HCT116 (cell line): ENCODE measurements around the gene UTS2B. TPM values are rescaled to one million over a fixed set of nuclear protein-coding genes. Genes with fewer than 3 reads are reported as not detected.

Experiments used
- ATAC-seq: fragments of 200-7000 bp; cut with Tn5 transposase; 2 replicates; pipeline ENCODE4 v1.9.1; 2020; ENCODE audit warnings: mild to moderate bottlenecking, moderate library complexity
- BruUV-seq: library from RNA; stranded (reverse); fragments of 400-500 nt; replicated peaks from 2 replicates; lab custom pipeline; 2021; lab: Mats Ljungman, UMichigan
- CTCF ChIA-PET: fragments of 300-600 bp; sonication (Branson Sonifier 250); formaldehyde crosslinking; loops from one replicate; lab custom pipeline; 2021; ENCODE audit warnings: antibody characterized with exemption; lab: Charles Lee
- POLR2A ChIA-PET: fragments of 300-600, 350-600 bp; sonication (Branson Sonifier 250); formaldehyde crosslinking; loops from one replicate; lab custom pipeline; 2021; ENCODE audit warnings: antibody characterized with exemption; lab: Charles Lee
- RAD21 ChIA-PET, 2 experiments: fragments of 300-600 bp; sonication (Branson Sonifier 250); formaldehyde crosslinking; loops; one replicate each; lab custom pipeline; 2023; ENCODE audit warnings: low total read pairs in 2 of 2; ENCODE audit not compliant: uncharacterized antibody in 2 of 2, unreplicated experiment in 2 of 2, low non-redundant PET in 1 of 2; lab: Charles Lee
- DNase-seq: peaks from one replicate; pipeline ENCODE4 v3.0.0-alpha.2; 2010; ENCODE audit warnings: low read depth, low spot score
- H2AFZ ChIP-seq: fragments of 200-600 bp; shearing (Covaris generic), sonication (generic); 2 replicates; pipeline ENCODE4 v1.6.1; 2017; ENCODE audit warnings: low read depth, mixed run types, mixed read lengths, antibody characterized with exemption, low read length; ENCODE audit not compliant: poor library complexity, severe bottlenecking
- H3K27ac ChIP-seq: 2 replicates; pipeline ENCODE4 v1.5.1; 2012; ENCODE audit warnings: low read depth, low read length
- H3K27me3 ChIP-seq: fragments of 200-600 bp; sonication (generic); 2 replicates; pipeline ENCODE4 v1.6.1; 2016; ENCODE audit warnings: mixed run types, low read length, mixed read lengths; ENCODE audit not compliant: insufficient read depth
- H3K36me3 ChIP-seq, 2 experiments: fragments of 200-500 bp in 1 of 2; fragments of 200-600 bp in 1 of 2; sonication (Bioruptor generic) in 1 of 2; sonication (generic) in 1 of 2; 2 replicates each; pipeline versions ENCODE4 v1.5.1 to v1.6.1; 2014 to 2016; ENCODE audit warnings: low read length in 2 of 2, inconsistent platforms in 1 of 2, mixed read lengths in 1 of 2, mixed run types in 1 of 2; ENCODE audit not compliant: insufficient read depth in 2 of 2, control insufficient read depth in 1 of 2
- H3K4me1 ChIP-seq, 2 experiments: fragments of 200-600 bp in 1 of 2; sonication (generic) in 1 of 2; 2 replicates each; pipeline versions ENCODE4 v1.5.1 to v1.6.1; 2012 to 2017; ENCODE audit warnings: low read length in 2 of 2, inconsistent platforms in 1 of 2, mild to moderate bottlenecking in 1 of 2, mixed read lengths in 1 of 2, mixed run types in 1 of 2, moderate library complexity in 1 of 2; ENCODE audit not compliant: insufficient read depth in 2 of 2, control insufficient read depth in 1 of 2
- H3K4me2 ChIP-seq: fragments of 200-600 bp; sonication (generic); 2 replicates; pipeline ENCODE4 v1.6.1; 2017; ENCODE audit warnings: mixed run types, low read length, mixed read lengths
- H3K4me3 ChIP-seq, 2 experiments: fragments of 200-600 bp in 1 of 2; sonication (generic) in 1 of 2; replicated peaks in 1 of 2; 2 replicates each; pipeline ENCODE4 v1.5.1; 2011 to 2016; ENCODE audit warnings: low read length in 2 of 2, control low read depth in 1 of 2, low read depth in 1 of 2, mild to moderate bottlenecking in 1 of 2, mixed read lengths in 1 of 2, mixed run types in 1 of 2
- H3K79me2 ChIP-seq: fragments of 200-600 bp; sonication (generic); 2 replicates; pipeline ENCODE4 v1.6.1; 2017; ENCODE audit warnings: mild to moderate bottlenecking, mixed run types, low read length, moderate library complexity, mixed read lengths; ENCODE audit not compliant: insufficient read depth
- H3K9ac ChIP-seq: fragments of 200-600 bp; sonication (generic); 2 replicates; pipeline ENCODE4 v1.6.1; 2016; ENCODE audit warnings: low read length, mixed read lengths
- H3K9me2 ChIP-seq: fragments of 200-600 bp; sonication (generic), shearing (Covaris generic); 2 replicates; pipeline ENCODE4 v1.6.1; 2017; ENCODE audit warnings: mixed run types, mild to moderate bottlenecking, moderate library complexity; ENCODE audit not compliant: insufficient read depth
- H3K9me3 ChIP-seq, 2 experiments: fragments of 200-500 bp in 1 of 2; fragments of 200-600 bp in 1 of 2; sonication (Bioruptor generic) in 1 of 2; sonication (generic) in 1 of 2; 2 replicates each; pipeline ENCODE4 v1.6.1; 2014 to 2017; ENCODE audit warnings: low read length in 2 of 2, mixed read lengths in 2 of 2, inconsistent platforms in 1 of 2, low read depth in 1 of 2, mild to moderate bottlenecking in 1 of 2, mixed run types in 1 of 2, moderate library complexity in 1 of 2; ENCODE audit not compliant: control insufficient read depth in 1 of 2, insufficient read depth in 1 of 2
- H4K20me1 ChIP-seq: fragments of 200-600 bp; sonication (generic), shearing (Covaris generic); 2 replicates; pipeline ENCODE4 v1.6.1; 2017; ENCODE audit warnings: mixed run types, mild to moderate bottlenecking, moderate library complexity; ENCODE audit not compliant: insufficient read depth
- CBX3 ChIP-seq: IDR thresholded peaks from 2 replicates; pipeline ENCODE4 v1.6.1; 2012; ENCODE audit warnings: low read depth
- CEBPB ChIP-seq: IDR thresholded peaks from 2 replicates; pipeline ENCODE4 v1.6.1; 2012; ENCODE audit warnings: low read depth
- EGR1 ChIP-seq: IDR thresholded peaks from 2 replicates; pipeline ENCODE4 v1.6.1; 2012; ENCODE audit warnings: low read depth
- ELF1 ChIP-seq: IDR thresholded peaks from 2 replicates; pipeline ENCODE4 v1.6.1; 2012; ENCODE audit warnings: low read depth, borderline replicate concordance
- EZH2 ChIP-seq: fragments of 200-600 bp; sonication (generic); IDR thresholded peaks from 2 replicates; pipeline ENCODE4 v1.6.1; 2017; ENCODE audit warnings: antibody characterized with exemption, mixed run types
- EZH2phosphoT487 ChIP-seq: fragments of 200-600 bp; IDR thresholded peaks from 2 replicates; pipeline ENCODE4 v1.6.1; 2018; ENCODE audit warnings: antibody characterized with exemption, borderline replicate concordance
- JUND ChIP-seq: IDR thresholded peaks from 2 replicates; pipeline ENCODE4 v1.6.1; 2012
- POLR2A ChIP-seq: IDR thresholded peaks from 2 replicates; pipeline ENCODE4 v1.7.0; 2011; ENCODE audit warnings: borderline replicate concordance; ENCODE audit not compliant: insufficient read depth, insufficient read length; ENCODE audit errors: extremely low read depth
- POLR2AphosphoS5 ChIP-seq: IDR thresholded peaks from 2 replicates; pipeline ENCODE4 v1.6.1; 2011; ENCODE audit warnings: mild to moderate bottlenecking, low read depth, low read length, moderate library complexity
- SIN3A ChIP-seq: IDR thresholded peaks from 2 replicates; pipeline ENCODE4 v1.6.1; 2012; ENCODE audit warnings: low read depth
- SP1 ChIP-seq: IDR thresholded peaks from 2 replicates; pipeline ENCODE4 v1.6.1; 2012; ENCODE audit warnings: low read depth
- SRF ChIP-seq: IDR thresholded peaks from 2 replicates; pipeline ENCODE4 v1.6.1; 2012; ENCODE audit warnings: low read depth
- TCF7L2 ChIP-seq: IDR thresholded peaks from 2 replicates; pipeline ENCODE4 v1.7.0; 2011; ENCODE audit warnings: borderline replicate concordance, inconsistent platforms; ENCODE audit not compliant: insufficient read depth, insufficient read length; ENCODE audit errors: extremely low read depth
- intact Hi-C: fragments of 100-400 bp; cut with micrococcal nuclease; formaldehyde crosslinking; loops from 2 replicates; pipeline ENCODE4 v1.10.0; 2022
- total RNA-seq: library from RNA; stranded (reverse); gene quantifications from one replicate; pipeline ENCODE4 v1.2.1, GENCODE V29; 2021; ENCODE audit not compliant: unreplicated experiment
- TF ChIP-seq, protein P1 (sequence below): IDR thresholded peaks from 2 replicates; pipeline ENCODE4 v1.6.1; 2012
- TF ChIP-seq, protein P2 (sequence below): IDR thresholded peaks from 2 replicates; pipeline ENCODE4 v1.6.1; 2012
- TF ChIP-seq, protein P3 (sequence below), 3 experiments: fragments of 200-600 bp in 1 of 3; sonication (generic) in 1 of 3; IDR thresholded peaks in 2 of 3; conservative IDR thresholded peaks in 1 of 3; 2 replicates each; pipeline ENCODE4 v1.5.1; 2012 to 2017; ENCODE audit warnings: low read depth in 2 of 3, low read length in 2 of 3, antibody characterized with exemption in 1 of 3, borderline replicate concordance in 1 of 3, control low read depth in 1 of 3, mild to moderate bottlenecking in 1 of 3, mixed read lengths in 1 of 3, mixed run types in 1 of 3, moderate library complexity in 1 of 3; ENCODE audit not compliant: insufficient read depth in 1 of 3

UTS2B gene
- total RNA-seq, 1 experiment from 2014 or later, result 0.59 TPM

DNA sequence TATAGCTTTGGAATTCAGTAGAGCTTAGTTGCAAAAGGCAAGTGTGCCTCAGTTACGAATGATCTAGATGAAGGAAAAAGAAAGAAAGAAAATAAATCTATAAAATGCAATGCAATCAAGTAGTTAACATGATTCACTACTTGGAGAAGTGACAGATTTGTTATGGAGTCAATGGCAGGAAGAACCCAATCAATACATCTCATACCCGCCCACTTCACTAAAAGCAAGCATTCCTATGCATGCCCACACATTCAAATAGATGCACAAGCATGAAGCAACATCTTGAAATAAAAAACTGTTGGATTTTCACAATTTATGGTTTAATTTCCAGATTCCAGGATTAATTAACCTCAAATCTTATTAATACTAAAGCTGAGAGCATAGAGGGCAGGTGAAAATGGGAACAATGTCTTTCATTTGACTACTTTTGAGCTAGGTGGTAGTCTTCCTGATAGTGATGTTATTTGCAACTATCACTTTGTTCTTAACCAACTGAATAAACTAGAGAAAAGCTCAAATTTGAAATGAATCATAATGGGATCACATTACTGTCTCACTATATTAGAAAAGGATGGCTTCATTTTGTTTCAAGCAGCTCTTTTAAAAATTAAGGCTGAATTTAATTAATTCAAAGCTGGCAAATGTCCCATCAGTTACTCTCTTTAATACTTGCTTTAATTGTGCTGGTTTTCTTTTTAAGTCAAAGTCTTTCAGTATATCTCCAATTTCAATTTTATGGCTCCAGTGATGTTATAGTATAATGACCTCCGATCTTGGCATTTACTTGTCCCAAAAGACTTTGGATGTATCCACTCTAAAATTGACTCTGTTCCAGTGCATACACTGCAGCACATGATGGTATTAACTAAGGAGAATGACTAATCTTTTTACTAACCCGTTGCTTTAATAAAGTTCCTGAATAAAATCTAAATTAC lies 47.8 kb downstream of the UTS2B start:
- H3K4me3 ChIP-seq, result no peak overlapping the region
- H4K20me1 ChIP-seq, result no peaks in the 10 kb centered on the region
- H3K9ac ChIP-seq, result no peak overlapping the region
- ChIA-PET CTCF (no interaction called here), RAD21 (no interaction called here), POLR2A (no interaction called here)
- BruUV-seq, result no TSS peak
- peaks cover 0 to 3% of the 10 kb centered on the region in 2 experiments; a peak in 1 of 4 replicates for H3K4me1 ChIP-seq
- ATAC-seq (no peak), DNase-seq (no peak)
- no peaks in the 10 kb centered on the region for H3K36me3 ChIP-seq
- no peak overlapping the region for H2AFZ ChIP-seq
- H3K4me2 ChIP-seq, result no peak overlapping the region
- H3K79me2 ChIP-seq, result no peaks in the 10 kb centered on the region
- intact Hi-C loops, result no loop called here
- TF ChIP-seq SIN3A, result no peak
- no peak for TF ChIP-seq EGR1
- no peak for TF ChIP-seq TCF7L2
- TF ChIP-seq, protein P1, sequence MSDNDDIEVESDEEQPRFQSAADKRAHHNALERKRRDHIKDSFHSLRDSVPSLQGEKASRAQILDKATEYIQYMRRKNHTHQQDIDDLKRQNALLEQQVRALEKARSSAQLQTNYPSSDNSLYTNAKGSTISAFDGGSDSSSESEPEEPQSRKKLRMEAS, result no peak
- TF ChIP-seq CBX3, result no peak
- no peaks in the 10 kb centered on the region for H3K9me3 ChIP-seq
- no peaks in the 10 kb centered on the region for H3K27me3 ChIP-seq
- no peak overlapping the region for H3K27ac ChIP-seq
- no peaks in the 10 kb centered on the region for H3K9me2 ChIP-seq

DNA sequence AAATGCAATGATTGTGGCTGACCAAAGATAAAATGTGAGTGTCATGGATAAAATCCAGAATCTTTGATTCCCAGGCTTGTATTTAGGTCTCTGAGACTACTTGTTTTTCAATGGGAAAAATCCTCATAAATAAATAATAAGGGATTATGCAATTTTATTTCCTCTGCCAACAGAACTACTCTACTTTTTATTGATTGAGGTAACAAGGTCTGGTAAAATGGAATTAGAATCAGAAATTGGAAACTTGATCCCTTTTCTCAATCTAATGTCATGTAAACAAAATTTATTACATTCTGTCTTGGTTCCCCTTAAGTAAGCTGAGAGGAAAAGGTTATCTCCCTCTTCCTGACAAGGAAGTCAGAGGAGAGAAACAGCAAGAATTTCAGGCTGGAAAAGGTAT lies 49.4 kb downstream of the UTS2B start:
- BruUV-seq, result no TSS peak
- Histone ChIP-seq H3K9me3 (no peaks in the 10 kb centered on the region), H3K79me2 (no peaks in the 10 kb centered on the region), H3K4me1 (peaks cover 0 to 3% of the 10 kb centered on the region in 2 experiments; a peak in 1 of 4 replicates), H3K9ac (no peak overlapping the region), H3K4me2 (no peak overlapping the region), H3K36me3 (no peaks in the 10 kb centered on the region), H3K27me3 (no peaks in the 10 kb centered on the region), H4K20me1 (no peaks in the 10 kb centered on the region), H3K27ac (no peak overlapping the region), H3K9me2 (no peaks in the 10 kb centered on the region), H2AFZ (no peak overlapping the region), H3K4me3 (no peak overlapping the region)
- RAD21 ChIA-PET, result no interaction called here
- no peak for DNase-seq
- CTCF ChIA-PET, result no interaction called here
- intact Hi-C loops, result no loop called here
- ATAC-seq, result no peak
- POLR2A ChIA-PET, result no interaction called here
- no peak for TF ChIP-seq TCF7L2
- no peak for TF ChIP-seq JUND
- no peak for TF ChIP-seq ELF1
- TF ChIP-seq SRF, result no peak
- no peak for TF ChIP-seq POLR2A
- TF ChIP-seq EZH2phosphoT487, result no peak
- TF ChIP-seq, protein P2, sequence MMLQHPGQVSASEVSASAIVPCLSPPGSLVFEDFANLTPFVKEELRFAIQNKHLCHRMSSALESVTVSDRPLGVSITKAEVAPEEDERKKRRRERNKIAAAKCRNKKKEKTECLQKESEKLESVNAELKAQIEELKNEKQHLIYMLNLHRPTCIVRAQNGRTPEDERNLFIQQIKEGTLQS, result no peak
- no peak for TF ChIP-seq EZH2
- TF ChIP-seq CEBPB, result no peak
- no peak for TF ChIP-seq CBX3
- TF ChIP-seq EGR1, result no peak
- TF ChIP-seq POLR2AphosphoS5, result no peak
- TF ChIP-seq, protein P1, result no peak
- TF ChIP-seq, protein P3, sequence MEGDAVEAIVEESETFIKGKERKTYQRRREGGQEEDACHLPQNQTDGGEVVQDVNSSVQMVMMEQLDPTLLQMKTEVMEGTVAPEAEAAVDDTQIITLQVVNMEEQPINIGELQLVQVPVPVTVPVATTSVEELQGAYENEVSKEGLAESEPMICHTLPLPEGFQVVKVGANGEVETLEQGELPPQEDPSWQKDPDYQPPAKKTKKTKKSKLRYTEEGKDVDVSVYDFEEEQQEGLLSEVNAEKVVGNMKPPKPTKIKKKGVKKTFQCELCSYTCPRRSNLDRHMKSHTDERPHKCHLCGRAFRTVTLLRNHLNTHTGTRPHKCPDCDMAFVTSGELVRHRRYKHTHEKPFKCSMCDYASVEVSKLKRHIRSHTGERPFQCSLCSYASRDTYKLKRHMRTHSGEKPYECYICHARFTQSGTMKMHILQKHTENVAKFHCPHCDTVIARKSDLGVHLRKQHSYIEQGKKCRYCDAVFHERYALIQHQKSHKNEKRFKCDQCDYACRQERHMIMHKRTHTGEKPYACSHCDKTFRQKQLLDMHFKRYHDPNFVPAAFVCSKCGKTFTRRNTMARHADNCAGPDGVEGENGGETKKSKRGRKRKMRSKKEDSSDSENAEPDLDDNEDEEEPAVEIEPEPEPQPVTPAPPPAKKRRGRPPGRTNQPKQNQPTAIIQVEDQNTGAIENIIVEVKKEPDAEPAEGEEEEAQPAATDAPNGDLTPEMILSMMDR (IDR thresholded peaks at IDR 0.05 in 2 of 3, conservative IDR thresholded peaks at IDR 0.05 in 1 of 3; ENCODE audit: borderline replicate concordance in 1 of 3, insufficient read depth in 1 of 3, low read depth in 2 of 3, low read length in 2 of 3), result no peak
- no peak for TF ChIP-seq SP1
